ENCODE data around the gene PHF21B. TPM values are rescaled to one million over a fixed set of nuclear protein-coding genes. Genes with fewer than 3 reads are reported as not detected.

Gene PHF21B
- total and polyA plus RNA-seq, 2 donors (not counting 3 experiments of a cell fraction or from before 2014, with no cell fraction given): not detected

DNA sequence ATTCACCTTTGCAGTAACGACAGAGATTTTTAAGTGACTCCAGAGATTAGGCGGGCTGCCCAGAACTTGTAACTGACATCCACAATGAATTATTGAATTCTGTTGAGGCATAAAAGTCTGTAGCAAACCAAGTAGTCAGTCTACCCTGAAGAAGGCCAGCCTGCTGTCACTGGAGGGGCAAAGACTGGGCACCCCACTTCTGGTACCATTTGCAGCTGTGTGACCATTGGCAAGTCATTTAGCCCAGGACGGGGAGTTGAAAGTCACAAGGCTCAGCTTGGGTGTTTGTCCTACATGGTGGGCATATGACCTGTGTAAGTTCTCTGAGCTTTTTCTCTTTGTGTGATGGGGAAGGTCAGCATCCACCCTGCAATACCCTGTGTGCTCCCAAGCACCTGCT is 138.0 kb downstream of the PHF21B start:
- no TSS peak for BruUV-seq (replicated peaks)
- ChIA-PET CTCF (no interaction called here), POLR2A (no interaction called here)
- Histone ChIP-seq H3K4me2 (ENCODE audit: insufficient read depth, low read length) (no peak overlapping the region), H2AFZ (ENCODE audit: low read depth, low read length) (no peak overlapping the region), H3K4me1 (ENCODE audit: control insufficient read depth, extremely low read depth, insufficient read depth, low read length) (no peaks in the 10 kb centered on the region), H3K79me2 (ENCODE audit: control insufficient read depth, insufficient read depth, low read length) (no peaks in the 10 kb centered on the region), H3K9me3 (replicated peaks; ENCODE audit: control insufficient read depth, insufficient read depth, low read length) (no peaks in the 10 kb centered on the region), H3K27ac (ENCODE audit: insufficient read depth, low read depth, low read length) (no peak overlapping the region), H3K9ac (replicated peaks; ENCODE audit: extremely low read depth, insufficient read depth, low read length) (no peak overlapping the region), H3K9me1 (replicated peaks; ENCODE audit: control insufficient read depth, extremely low read depth, insufficient read depth, low read length) (no peaks in the 10 kb centered on the region), H4K20me1 (replicated peaks; ENCODE audit: control insufficient read depth, extremely low read depth, insufficient read depth, low read length) (no peaks in the 10 kb centered on the region), H3K27me3 (ENCODE audit: control insufficient read depth in 2 of 2, insufficient read depth in 2 of 2, low read length in 2 of 2) (no peaks in the 10 kb centered on the region), H3K36me3 (ENCODE audit: control insufficient read depth in 2 of 2, extremely low read depth in 1 of 2, insufficient read depth in 2 of 2, low read length in 2 of 2) (no peaks in the 10 kb centered on the region), H3K4me3 (replicated peaks in 1 of 3; ENCODE audit: insufficient read depth in 1 of 3, low read depth in 1 of 3, low read length in 3 of 3) (no peak overlapping the region)
- FAIRE-seq (no peak), DNase-seq (ENCODE audit: low read depth, low spot score) (no peak)
- no peak for TF ChIP-seq POLR2AphosphoS5 (IDR thresholded peaks at IDR 0.05; ENCODE audit: insufficient read depth, low read depth, low read length)
- dilution Hi-C loops (cut with MboI; ENCODE audit: extremely low pct_ligation_motif_present, low sequenced_read_pairs): no loop called here
- intact Hi-C loops (cut with micrococcal nuclease): no loop called here

DNA sequence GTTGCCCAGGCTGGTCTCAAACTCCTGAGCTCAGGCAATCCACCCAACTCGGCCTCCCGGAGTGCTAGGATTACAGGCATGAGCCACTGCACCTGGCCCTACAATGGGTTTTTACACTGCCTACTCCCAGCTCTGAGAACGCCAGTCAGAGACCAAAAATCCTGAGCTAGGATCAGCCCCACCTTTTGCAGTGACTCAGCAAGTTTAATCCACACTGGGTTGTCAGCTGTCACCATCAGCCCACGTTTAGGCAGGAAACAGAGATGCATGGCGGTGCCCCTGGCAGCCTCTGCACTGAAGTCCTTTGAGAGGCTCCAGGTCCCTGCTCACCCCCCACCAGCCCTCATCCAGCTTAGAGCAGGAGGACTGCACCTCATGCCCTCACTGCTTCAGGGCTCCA is 139.8 kb downstream of the PHF21B start:
- dilution Hi-C loops (cut with MboI; ENCODE audit: extremely low pct_ligation_motif_present, low sequenced_read_pairs): no loop called here
- H3K27me3 ChIP-seq (ENCODE audit: control insufficient read depth in 2 of 2, insufficient read depth in 2 of 2, low read length in 2 of 2): no peaks in the 10 kb centered on the region
- no peak overlapping the region for H3K27ac ChIP-seq (ENCODE audit: insufficient read depth, low read depth, low read length)
- H3K9me3 ChIP-seq (replicated peaks; ENCODE audit: control insufficient read depth, insufficient read depth, low read length): no peaks in the 10 kb centered on the region
- H3K4me2 ChIP-seq (ENCODE audit: insufficient read depth, low read length): no peak overlapping the region
- TF ChIP-seq JUN (IDR thresholded peaks at IDR 0.05; ENCODE audit: borderline replicate concordance, insufficient read depth, insufficient read length, low read depth) (no peak), FOS (IDR thresholded peaks at IDR 0.05; ENCODE audit: borderline replicate concordance, insufficient read depth, low read length) (no peak), MAX (IDR thresholded peaks at IDR 0.05; ENCODE audit: insufficient read depth, insufficient read length) (no peak), POLR2AphosphoS5 (IDR thresholded peaks at IDR 0.05; ENCODE audit: insufficient read depth, low read depth, low read length) (no peak), POLR2A (IDR thresholded peaks at IDR 0.05; ENCODE audit: low read depth, low read length) (no peak), EZH2 (IDR thresholded peaks at IDR 0.05; ENCODE audit: borderline replicate concordance, low read depth, low read length, severe bottlenecking) (no peak), GATA2 (IDR thresholded peaks at IDR 0.05; ENCODE audit: insufficient read depth, insufficient read length, low read depth, low read length) (no peak), MYC (IDR thresholded peaks at IDR 0.05; ENCODE audit: low read depth, low read length) (no peak)
- TF ChIP-seq, protein P1, sequence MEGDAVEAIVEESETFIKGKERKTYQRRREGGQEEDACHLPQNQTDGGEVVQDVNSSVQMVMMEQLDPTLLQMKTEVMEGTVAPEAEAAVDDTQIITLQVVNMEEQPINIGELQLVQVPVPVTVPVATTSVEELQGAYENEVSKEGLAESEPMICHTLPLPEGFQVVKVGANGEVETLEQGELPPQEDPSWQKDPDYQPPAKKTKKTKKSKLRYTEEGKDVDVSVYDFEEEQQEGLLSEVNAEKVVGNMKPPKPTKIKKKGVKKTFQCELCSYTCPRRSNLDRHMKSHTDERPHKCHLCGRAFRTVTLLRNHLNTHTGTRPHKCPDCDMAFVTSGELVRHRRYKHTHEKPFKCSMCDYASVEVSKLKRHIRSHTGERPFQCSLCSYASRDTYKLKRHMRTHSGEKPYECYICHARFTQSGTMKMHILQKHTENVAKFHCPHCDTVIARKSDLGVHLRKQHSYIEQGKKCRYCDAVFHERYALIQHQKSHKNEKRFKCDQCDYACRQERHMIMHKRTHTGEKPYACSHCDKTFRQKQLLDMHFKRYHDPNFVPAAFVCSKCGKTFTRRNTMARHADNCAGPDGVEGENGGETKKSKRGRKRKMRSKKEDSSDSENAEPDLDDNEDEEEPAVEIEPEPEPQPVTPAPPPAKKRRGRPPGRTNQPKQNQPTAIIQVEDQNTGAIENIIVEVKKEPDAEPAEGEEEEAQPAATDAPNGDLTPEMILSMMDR (IDR thresholded peaks at IDR 0.05; ENCODE audit: extremely low read depth in 1 of 2, insufficient read depth in 1 of 2, low read depth in 1 of 2, low read length in 2 of 2): no peak
- intact Hi-C loops (cut with micrococcal nuclease): no loop called here
- DNase-seq (ENCODE audit: low read depth, low spot score) (no peak), FAIRE-seq (no peak)
- H3K36me3 ChIP-seq (ENCODE audit: control insufficient read depth in 2 of 2, extremely low read depth in 1 of 2, insufficient read depth in 2 of 2, low read length in 2 of 2): no peaks in the 10 kb centered on the region
- no peaks in the 10 kb centered on the region for H3K4me1 ChIP-seq (ENCODE audit: control insufficient read depth, extremely low read depth, insufficient read depth, low read length)
- no peaks in the 10 kb centered on the region for H3K9me1 ChIP-seq (replicated peaks; ENCODE audit: control insufficient read depth, extremely low read depth, insufficient read depth, low read length)
- CTCF ChIA-PET: no interaction called here
- H2AFZ ChIP-seq (ENCODE audit: low read depth, low read length): no peak overlapping the region
- BruUV-seq (replicated peaks): no TSS peak
- H3K9ac ChIP-seq (replicated peaks; ENCODE audit: extremely low read depth, insufficient read depth, low read length): no peak overlapping the region
- no peaks in the 10 kb centered on the region for H4K20me1 ChIP-seq (replicated peaks; ENCODE audit: control insufficient read depth, extremely low read depth, insufficient read depth, low read length)
- H3K79me2 ChIP-seq (ENCODE audit: control insufficient read depth, insufficient read depth, low read length): no peaks in the 10 kb centered on the region
- POLR2A ChIA-PET: interaction anchor here (0.6 kb wide), 1 partner anchor 43 kb away, joined by 4 read pairs; no protein-coding TSS in a partner anchor
- no peak overlapping the region for H3K4me3 ChIP-seq (replicated peaks in 1 of 3; ENCODE audit: insufficient read depth in 1 of 3, low read depth in 1 of 3, low read length in 3 of 3)
